ENCODE results near the gene PRH2.

PRH2 gene

DNA sequence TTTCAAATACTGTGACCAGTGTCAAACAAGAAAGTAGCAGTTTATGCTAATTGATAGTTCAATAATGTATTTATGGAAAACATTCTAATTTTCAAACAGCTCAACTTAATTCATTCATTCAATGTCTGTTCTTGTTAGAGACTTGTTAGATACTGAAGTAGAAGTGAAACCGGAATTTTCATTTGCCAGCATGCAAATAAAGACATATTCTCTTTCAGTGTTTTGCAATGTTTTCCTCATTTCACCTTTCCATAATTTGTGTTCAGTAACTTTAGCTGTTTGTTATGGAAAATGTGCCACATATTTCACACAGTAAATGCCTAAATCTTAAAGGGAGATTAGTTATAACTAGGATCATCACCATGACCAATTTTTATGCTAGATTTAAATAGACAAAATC lies 36.4 kb downstream of the PRH2 start:
- DNase-seq: no peak

DNA sequence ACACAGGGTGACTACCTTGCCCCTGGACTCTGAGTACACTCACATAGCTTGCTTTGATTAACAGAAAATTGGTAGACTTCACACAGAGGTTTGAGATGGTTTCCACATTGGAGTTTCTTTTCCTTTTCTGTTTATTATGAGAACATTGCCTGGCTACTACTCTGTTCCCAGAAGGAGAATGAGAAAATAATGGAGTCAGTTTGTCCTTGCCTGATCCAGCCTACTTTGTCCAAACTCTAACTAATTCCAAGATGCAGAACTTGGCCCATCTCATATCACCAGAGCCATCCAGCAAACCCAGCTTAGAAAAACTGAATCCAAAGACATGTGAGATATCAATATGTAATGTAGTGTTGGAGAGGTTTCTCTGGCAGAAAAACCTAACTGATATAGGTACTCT lies 37.3 kb downstream of the PRH2 start:
- no peak for DNase-seq

DNA sequence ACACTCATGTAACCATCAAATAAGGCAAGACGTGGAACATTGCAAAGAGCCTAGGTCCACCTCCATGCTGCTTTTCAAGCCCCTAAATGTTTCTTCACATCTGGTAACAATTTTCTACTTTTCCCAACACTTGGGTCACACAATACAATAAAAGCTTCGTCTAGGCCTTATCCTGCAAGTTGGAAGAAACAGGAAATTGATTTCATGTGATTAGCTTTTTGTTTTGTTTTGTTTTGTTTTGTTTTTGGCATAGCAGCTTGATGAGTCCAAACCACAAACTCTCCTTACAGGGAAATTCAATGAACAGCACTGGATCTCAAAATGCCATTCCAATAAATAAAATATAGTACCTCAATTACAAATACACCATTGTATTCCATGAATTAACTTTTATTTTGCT lies 38.4 kb downstream of the PRH2 start:
- DNase-seq: no peak

DNA sequence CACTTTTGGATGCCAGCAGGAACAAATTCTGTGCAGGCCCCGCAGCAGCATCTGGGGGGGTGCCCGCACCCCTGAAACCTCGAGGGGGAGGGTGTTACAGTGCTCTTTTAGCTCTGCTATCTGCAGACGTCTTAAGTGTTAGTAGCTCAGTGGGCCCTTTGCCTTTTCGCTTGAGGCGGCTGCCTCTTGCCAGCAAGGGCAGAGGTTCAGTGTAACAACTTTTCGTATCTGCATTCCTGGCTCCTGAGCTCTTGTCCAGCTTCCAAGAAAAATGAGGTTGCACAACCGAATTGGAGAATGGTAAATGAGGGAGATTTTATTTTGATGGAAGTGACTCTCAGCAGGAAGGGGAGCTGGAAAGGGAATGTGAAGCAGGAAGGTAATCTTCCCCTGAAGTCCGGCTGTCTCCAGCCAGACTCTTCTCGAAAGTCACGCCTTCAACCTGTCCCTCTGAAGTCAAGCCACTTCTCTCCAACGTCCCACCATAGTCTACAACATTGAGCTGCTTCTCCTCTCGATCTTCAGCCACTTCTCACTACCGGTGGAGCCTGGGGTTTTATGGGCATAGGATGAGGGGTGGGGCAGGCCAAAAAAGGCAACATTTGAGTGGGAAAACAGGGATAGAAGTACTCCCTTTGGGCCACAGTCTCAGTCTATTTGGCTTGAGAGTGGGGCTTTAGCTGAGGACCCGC lies 39.9 kb downstream of the PRH2 start:
- no peak for DNase-seq

DNA sequence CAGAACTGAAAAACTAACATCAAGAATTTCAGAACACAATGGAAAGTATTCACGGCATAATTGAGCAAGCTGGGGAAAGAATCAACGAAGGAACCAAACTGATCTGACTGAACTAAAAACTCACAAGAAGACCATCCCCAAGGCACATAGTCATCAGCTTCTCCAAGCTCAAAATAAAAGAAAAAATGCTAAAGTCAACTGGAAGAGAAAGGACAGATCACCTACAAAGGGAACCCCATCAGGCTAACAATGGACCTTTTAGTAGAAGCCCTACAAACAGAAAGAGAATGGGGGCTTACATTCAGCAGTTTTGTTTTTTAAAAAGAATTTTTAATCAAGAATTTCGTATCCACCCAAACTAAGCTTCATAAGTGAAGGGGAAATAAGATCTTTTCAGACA lies 45.9 kb downstream of the PRH2 start:
- DNase-seq: no peak

DNA sequence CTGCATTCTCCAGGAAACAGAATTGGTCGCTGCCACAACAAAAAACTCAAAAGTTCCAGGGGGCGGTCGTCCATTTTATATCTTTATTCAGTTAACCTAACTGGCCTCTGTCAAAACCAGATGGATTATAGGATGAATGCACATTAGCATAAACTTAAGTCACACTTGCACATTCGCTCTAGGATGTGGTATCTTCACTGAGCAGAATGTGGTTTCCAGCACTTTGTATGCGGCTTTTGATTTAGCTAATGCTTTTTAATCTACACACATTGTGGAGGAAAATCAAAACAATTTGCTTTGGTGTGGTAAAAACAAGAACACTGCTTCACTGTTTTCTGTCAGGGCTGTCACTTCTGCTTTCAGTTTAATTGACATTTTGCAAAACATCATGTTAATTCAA lies 53.2 kb downstream of the PRH2 start:
- DNase-seq: no peak

Measured in NCI-H1092 (cell line).